NOMO-1 treated with DMSO at 0.1 percent for 48 hours (cell line): ENCODE data around the gene ZNF260.
"Not testable (repeated sequence)": the region's sequence is repeated elsewhere in the genome, so short reads cannot be mapped to it uniquely, and the experiment has no call there.

Source experiments
- DNase-seq: peaks from one replicate; lab custom pipeline; 2025; ENCODE audit not compliant: unreplicated experiment; lab: John Stamatoyannopoulos, UW

ZNF260 gene

GRCh38 chr19:36490846-36491245 is 37.2 kb downstream of the ZNF260 start:
- DNase-seq: not testable (repeated sequence)

- DNase-seq: peak; percentile 91
Measured at GRCh38 chr19:36489920-36490415, 38.1 kb downstream of the ZNF260 start.

GRCh38 chr19:36489118-36489919 is 38.8 kb downstream of the ZNF260 start, which contains the start of gene ZNF566:
Gene ZNF566, minus strand, starts transcription at chr19:36489561. Its CDS starts 13,004 bp downstream, at chr19:36476557.
- DNase-seq: peak; percentile 93

GRCh38 chr19:36488846-36489117 is 39.3 kb downstream of the ZNF260 start:
- peak; percentile 37 for DNase-seq

- no peak for DNase-seq
Measured at GRCh38 chr19:36488118-36488845, 39.8 kb downstream of the ZNF260 start.

- peak; percentile 25 for DNase-seq
Measured at GRCh38 chr19:36483653-36484052, 44.4 kb downstream of the ZNF260 start.

GRCh38 chr19:36482876-36483275 is 45.2 kb downstream of the ZNF260 start:
- no peak for DNase-seq
